ENCODE data around the gene CLCN7. TPM values are rescaled to one million over a fixed set of nuclear protein-coding genes. Genes with fewer than 3 reads are reported as not detected.

The CLCN7 gene
- total RNA-seq, 4 donors from 2014 or later, result 46.3 to 140 (median 72.4) TPM

DNA sequence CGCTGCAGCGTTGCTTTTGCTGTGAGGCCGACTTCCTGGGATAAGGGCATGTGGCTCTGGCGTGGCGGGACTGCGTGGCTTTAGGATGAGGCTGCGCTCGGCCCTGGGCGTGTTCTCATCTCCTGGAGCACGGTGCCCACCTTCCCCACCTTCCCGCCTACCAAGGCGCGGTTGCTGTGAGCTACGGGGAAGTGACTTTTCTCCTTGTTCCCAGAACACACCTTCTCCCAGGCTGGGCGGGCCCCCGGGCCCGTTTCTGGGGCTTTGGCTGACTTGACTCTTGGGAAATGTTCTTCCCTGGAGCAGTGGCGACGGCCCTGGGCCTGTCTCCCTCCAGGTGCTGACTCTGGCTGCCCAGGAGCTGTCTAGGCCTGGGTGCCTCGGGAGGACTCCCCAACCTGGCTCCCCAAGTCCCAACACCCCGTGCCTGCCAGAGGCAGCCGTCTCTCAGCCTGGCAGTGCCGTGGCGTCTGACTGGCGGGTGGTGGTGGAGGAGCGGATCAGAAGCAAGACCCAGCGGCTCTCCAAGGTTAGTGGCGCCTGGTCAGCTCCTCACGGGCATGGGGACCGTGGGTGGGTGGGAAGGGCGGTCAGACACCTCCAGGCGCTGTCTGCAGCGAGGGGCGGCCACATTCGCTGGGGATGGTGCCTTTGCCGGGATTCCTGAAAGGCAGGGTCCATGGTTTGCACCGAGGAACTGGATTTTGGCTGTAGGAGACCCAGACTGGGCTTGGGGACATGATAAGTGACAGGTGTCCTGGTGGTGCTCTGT lies 30.4 kb upstream of the CLCN7 start:
- DNase-seq (ENCODE audit: low spot score in 2 of 2), result no peak
- intact Hi-C loops (cut with DNase I; ENCODE audit: low total_unique reads), result no loop called here
- TF ChIP-seq, protein P1, sequence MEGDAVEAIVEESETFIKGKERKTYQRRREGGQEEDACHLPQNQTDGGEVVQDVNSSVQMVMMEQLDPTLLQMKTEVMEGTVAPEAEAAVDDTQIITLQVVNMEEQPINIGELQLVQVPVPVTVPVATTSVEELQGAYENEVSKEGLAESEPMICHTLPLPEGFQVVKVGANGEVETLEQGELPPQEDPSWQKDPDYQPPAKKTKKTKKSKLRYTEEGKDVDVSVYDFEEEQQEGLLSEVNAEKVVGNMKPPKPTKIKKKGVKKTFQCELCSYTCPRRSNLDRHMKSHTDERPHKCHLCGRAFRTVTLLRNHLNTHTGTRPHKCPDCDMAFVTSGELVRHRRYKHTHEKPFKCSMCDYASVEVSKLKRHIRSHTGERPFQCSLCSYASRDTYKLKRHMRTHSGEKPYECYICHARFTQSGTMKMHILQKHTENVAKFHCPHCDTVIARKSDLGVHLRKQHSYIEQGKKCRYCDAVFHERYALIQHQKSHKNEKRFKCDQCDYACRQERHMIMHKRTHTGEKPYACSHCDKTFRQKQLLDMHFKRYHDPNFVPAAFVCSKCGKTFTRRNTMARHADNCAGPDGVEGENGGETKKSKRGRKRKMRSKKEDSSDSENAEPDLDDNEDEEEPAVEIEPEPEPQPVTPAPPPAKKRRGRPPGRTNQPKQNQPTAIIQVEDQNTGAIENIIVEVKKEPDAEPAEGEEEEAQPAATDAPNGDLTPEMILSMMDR (IDR thresholded peaks at IDR 0.05), result no peak
- TF ChIP-seq POLR2A (IDR thresholded peaks at IDR 0.05), result no peak

DNA sequence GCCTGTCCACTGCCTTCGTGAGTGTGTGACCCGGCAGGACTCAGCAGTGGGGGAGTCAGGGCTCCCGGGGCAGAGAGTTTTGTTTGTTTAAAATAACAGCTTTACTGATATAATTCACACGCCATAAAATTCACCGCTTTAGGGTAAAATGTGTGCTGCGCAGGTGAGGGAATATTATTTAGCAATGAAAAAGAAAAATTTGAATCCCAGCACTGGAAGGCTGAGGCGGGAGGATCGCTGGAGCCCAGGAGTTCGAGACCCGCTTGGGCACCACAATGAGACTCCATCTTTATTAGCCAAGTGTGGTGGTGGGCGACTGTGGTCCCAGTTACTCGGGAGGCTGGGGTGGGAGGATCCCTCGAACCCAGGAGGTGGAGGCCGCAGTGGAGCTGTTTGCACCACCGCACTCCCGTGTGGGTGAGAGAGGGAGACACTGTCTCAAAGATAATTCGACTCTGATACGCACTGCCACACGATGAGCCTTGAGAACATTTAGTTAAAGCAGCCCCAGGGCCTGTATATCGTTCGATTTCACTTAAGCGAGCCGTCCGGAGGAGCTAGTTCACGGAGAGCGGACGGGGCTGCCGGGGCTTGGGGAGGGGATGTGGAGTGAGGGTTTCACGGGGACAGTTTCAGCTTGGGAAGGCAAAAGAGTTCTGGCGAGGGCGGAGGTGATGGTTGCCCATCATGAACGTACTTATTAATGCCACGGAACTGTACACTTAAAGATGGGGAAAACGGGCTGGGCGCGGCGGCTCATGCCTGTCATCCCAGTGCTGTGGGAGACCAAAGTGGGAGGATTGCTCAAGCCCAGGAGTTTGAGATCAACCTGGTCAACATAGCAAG lies 28.5 kb upstream of the CLCN7 start:
- intact Hi-C loops (cut with DNase I; ENCODE audit: low total_unique reads), result no loop called here
- H3K4me3 ChIP-seq (ENCODE audit: low read depth, poor library complexity, severe bottlenecking), result no peak overlapping the region
- WGBS, 2 donors, result 95 to 97% methylated on average over 37 of the region's 37 CpGs
- TF ChIP-seq POLR2A (IDR thresholded peaks at IDR 0.05), result no peak
- TF ChIP-seq, protein P1 (IDR thresholded peaks at IDR 0.05), result no peak
- no peak for DNase-seq (ENCODE audit: low spot score in 2 of 2)

More for the DNA sequence above, 30.4 kb upstream of the CLCN7 start:
- 94 to 95% methylated on average over 34 to 36 of the region's 37 CpGs for WGBS, 2 donors
- H3K4me3 ChIP-seq (ENCODE audit: low read depth, poor library complexity, severe bottlenecking), result no peak overlapping the region

DNA sequence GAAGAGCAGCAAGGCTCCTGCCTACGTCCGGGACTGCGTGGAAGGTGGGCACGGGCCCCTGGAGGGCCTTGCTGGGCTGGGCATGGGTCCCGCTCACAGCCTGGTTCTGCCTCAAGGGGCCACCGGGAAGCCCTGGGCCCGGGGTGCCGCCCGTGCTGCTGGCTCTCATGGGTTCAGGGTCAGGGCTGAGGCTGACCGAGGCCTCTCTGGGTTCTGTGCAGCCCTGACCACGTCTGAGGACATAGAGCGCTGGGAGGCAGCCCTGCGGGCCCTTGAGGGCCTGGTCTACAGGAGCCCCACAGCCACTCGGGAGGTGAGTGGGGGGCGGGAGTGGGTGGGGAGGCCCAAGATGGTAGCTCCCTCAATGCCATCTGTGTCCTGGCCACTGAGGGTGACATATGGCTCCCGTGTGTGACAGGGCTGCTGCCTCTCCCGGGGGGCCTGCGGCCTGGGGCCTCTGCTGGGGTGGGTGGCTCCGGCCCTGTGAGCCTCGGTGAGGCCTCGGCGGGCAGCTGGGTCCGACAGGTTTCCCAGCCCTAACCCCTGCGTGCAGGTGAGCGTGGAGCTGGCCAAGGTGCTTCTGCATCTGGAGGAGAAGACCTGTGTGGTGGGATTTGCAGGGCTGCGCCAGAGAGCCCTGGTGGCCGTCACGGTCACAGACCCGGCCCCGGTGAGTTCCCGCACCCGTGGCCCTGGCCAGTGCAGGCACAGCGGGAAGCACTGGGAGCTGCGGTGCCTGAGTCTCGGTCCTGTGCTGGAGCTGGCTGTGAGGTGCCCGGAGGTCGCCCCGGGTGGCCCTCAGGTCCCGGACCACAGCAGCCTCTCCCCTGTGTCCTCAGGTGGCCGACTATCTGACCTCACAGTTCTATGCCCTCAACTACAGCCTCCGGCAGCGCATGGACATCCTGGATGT lies 27.5 kb upstream of the CLCN7 start:
- WGBS, 2 donors, result 95 to 97% methylated on average over 28 to 34 of the region's 42 CpGs
- H3K4me3 ChIP-seq (ENCODE audit: low read depth, poor library complexity, severe bottlenecking), result no peak overlapping the region
- intact Hi-C loops (cut with DNase I; ENCODE audit: low total_unique reads), result no loop called here
- TF ChIP-seq POLR2A (IDR thresholded peaks at IDR 0.05), result no peak
- TF ChIP-seq, protein P1 (IDR thresholded peaks at IDR 0.05), result no peak
- no peak for DNase-seq (ENCODE audit: low spot score in 2 of 2)

DNA sequence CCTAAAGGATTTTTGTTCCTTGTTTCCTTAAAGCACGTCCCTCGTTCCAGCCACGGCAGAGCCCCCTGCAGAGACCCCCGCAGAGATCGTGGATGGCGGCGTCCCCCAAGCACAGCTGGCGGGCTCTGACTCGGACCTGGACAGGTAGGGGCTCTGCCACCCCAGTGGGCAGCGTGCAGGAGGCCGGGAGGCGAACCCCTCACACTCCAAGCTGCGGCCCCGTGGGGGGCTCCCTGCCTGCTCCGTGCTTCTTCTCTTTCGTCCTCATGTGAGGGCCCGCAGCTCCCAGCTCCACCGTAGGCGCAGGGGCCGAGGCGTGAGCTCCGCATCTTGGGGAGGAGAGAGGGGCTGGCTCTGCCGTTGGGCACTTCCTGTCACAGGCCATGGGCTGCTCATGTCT lies 26.8 kb upstream of the CLCN7 start:
- TF ChIP-seq POLR2A (IDR thresholded peaks at IDR 0.05), result no peak
- TF ChIP-seq, protein P1 (IDR thresholded peaks at IDR 0.05), result no peak
- intact Hi-C loops (cut with DNase I; ENCODE audit: low total_unique reads), result no loop called here
- DNase-seq (ENCODE audit: low spot score in 2 of 2), result no peak
- WGBS, 2 donors, result 95 to 97% methylated on average over 19 to 23 of the region's 23 CpGs
- no peak overlapping the region for H3K4me3 ChIP-seq (ENCODE audit: low read depth, poor library complexity, severe bottlenecking)

DNA sequence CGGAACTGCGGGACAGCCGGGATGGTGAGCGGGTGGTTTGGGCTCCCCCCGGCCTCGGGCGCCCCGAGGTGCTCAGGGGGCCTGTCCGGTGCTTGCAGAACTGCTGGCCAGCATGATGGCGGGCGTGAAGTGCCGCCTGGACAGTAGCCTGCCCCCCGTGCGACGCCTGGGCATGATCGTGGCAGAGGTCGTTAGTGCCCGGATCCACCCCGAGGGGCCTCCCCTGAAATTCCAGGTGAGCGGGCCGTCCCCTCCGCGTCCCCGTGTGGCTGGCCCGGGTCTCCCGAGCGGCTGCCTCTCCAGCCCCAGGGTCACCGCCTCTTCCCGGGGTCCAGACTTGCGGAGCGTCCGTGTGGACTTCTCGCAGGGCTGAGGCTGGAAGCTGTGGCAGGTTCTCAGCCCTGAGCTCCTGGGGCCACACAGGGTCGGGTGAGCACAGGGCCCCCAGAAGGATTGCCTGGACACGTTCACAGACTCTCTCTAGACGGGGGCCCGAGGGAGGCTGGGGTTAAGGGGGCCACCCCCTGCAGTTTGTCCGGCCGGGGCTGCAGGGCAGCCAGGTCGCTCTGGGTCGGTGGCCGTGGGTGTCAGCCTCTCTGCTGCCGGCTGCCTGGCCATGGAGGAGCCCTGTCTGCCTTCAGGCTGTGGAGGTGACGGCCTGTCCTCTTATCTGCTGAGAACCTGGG lies 25.8 kb upstream of the CLCN7 start:
- WGBS, 2 donors, result 96 to 97% methylated on average over 32 to 37 of the region's 44 CpGs
- intact Hi-C loops (cut with DNase I; ENCODE audit: low total_unique reads), result no loop called here
- no peak overlapping the region for H3K4me3 ChIP-seq (ENCODE audit: low read depth, poor library complexity, severe bottlenecking)
- no peak for DNase-seq (ENCODE audit: low spot score in 2 of 2)
- TF ChIP-seq, protein P1 (IDR thresholded peaks at IDR 0.05), result no peak
- TF ChIP-seq POLR2A (IDR thresholded peaks at IDR 0.05), result no peak
